ENCODE measurements around the gene MDM2.

GRCh38 chr12:68823696-68824095 lies 15.7 kb downstream of the MDM2 start:
- TF ChIP-seq EZH2 (IDR thresholded peaks at IDR 0.05; ENCODE audit: low read length, unreplicated experiment) = no peak
- TF ChIP-seq, protein P1, sequence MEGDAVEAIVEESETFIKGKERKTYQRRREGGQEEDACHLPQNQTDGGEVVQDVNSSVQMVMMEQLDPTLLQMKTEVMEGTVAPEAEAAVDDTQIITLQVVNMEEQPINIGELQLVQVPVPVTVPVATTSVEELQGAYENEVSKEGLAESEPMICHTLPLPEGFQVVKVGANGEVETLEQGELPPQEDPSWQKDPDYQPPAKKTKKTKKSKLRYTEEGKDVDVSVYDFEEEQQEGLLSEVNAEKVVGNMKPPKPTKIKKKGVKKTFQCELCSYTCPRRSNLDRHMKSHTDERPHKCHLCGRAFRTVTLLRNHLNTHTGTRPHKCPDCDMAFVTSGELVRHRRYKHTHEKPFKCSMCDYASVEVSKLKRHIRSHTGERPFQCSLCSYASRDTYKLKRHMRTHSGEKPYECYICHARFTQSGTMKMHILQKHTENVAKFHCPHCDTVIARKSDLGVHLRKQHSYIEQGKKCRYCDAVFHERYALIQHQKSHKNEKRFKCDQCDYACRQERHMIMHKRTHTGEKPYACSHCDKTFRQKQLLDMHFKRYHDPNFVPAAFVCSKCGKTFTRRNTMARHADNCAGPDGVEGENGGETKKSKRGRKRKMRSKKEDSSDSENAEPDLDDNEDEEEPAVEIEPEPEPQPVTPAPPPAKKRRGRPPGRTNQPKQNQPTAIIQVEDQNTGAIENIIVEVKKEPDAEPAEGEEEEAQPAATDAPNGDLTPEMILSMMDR (conservative IDR thresholded peaks at IDR 0.05; ENCODE audit: low read depth, low read length) = no peak

All from PC-3 (cell line).